ENCODE measurements around the gene ADAMTS16.

Gene ADAMTS16

GRCh38 chr5:5203451-5203850 is 63.3 kb downstream of the ADAMTS16 start:
- DNase-seq (ENCODE audit: low read depth) = no peak
- no peak for TF ChIP-seq CTCF (IDR thresholded peaks at IDR 0.05; ENCODE audit: insufficient read depth, low read depth, low read length, missing control alignments)
- no peak overlapping the region for H3K4me3 ChIP-seq (ENCODE audit: low read length)

GRCh38 chr5:5207828-5208227 is 67.7 kb downstream of the ADAMTS16 start:
- DNase-seq (ENCODE audit: low read depth) = no peak

GRCh38 chr5:5209089-5209488 is 69.0 kb downstream of the ADAMTS16 start:
- TF ChIP-seq CTCF (IDR thresholded peaks at IDR 0.05; ENCODE audit: insufficient read depth, low read depth, low read length, missing control alignments) = no peak
- no peak overlapping the region for H3K4me3 ChIP-seq (ENCODE audit: low read length)
- no peak for DNase-seq (ENCODE audit: low read depth)

More at GRCh38 chr5:5207828-5208227, 67.7 kb downstream of the ADAMTS16 start:
- H3K4me3 ChIP-seq (ENCODE audit: low read length) = no peak overlapping the region
- TF ChIP-seq CTCF (IDR thresholded peaks at IDR 0.05; ENCODE audit: insufficient read depth, low read depth, low read length, missing control alignments) = no peak

GRCh38 chr5:5209510-5210286 is 69.6 kb downstream of the ADAMTS16 start:
- TF ChIP-seq CTCF (IDR thresholded peaks at IDR 0.05; ENCODE audit: insufficient read depth, low read depth, low read length, missing control alignments) = no peak
- no peak for DNase-seq (ENCODE audit: low read depth)
- H3K4me3 ChIP-seq (ENCODE audit: low read length) = no peak overlapping the region

GRCh38 chr5:5217371-5217770 is 77.2 kb downstream of the ADAMTS16 start:
- TF ChIP-seq CTCF (IDR thresholded peaks at IDR 0.05; ENCODE audit: insufficient read depth, low read depth, low read length, missing control alignments) = no peak
- H3K4me3 ChIP-seq (ENCODE audit: low read length) = no peak overlapping the region
- DNase-seq (ENCODE audit: low read depth) = no peak

- TF ChIP-seq CTCF (IDR thresholded peaks at IDR 0.05; ENCODE audit: insufficient read depth, low read depth, low read length, missing control alignments) = no peak
- no peak for DNase-seq (ENCODE audit: low read depth)
Measured at GRCh38 chr5:5218396-5218795, 78.3 kb downstream of the ADAMTS16 start.

GRCh38 chr5:5219541-5219940 is 79.4 kb downstream of the ADAMTS16 start:
- no peak overlapping the region for H3K4me3 ChIP-seq (ENCODE audit: low read length)
- no peak for TF ChIP-seq CTCF (IDR thresholded peaks at IDR 0.05; ENCODE audit: insufficient read depth, low read depth, low read length, missing control alignments)
- DNase-seq (ENCODE audit: low read depth) = no peak

More at GRCh38 chr5:5218396-5218795, 78.3 kb downstream of the ADAMTS16 start:
- no peak overlapping the region for H3K4me3 ChIP-seq (ENCODE audit: low read length)
